ACC112 (cell line): ENCODE measurements around the gene DPPA3.
"Not testable (repeated sequence)": the region's sequence is repeated elsewhere in the genome, so short reads cannot be mapped to it uniquely, and the experiment has no call there.

Source experiments
- H2AFZ ChIP-seq: fragments of 200-600 bp; sonication (generic); one replicate; pipeline ENCODE4 v1.6.0; 2017; ENCODE audit warnings: antibody characterized with exemption, low read length; ENCODE audit not compliant: unreplicated experiment
- H3K27ac ChIP-seq: fragments of 200-600 bp; sonication (generic); 2 replicates; pipeline ENCODE4 v1.5.1; 2014; ENCODE audit warnings: low read depth, mild to moderate bottlenecking, antibody characterized with exemption, low read length, moderate library complexity
- H3K27me3 ChIP-seq: fragments of 200-600 bp; sonication (generic); 2 replicates; pipeline ENCODE4 v1.6.1; 2014; ENCODE audit warnings: mild to moderate bottlenecking, antibody characterized with exemption, low read length, moderate library complexity, mixed read lengths; ENCODE audit not compliant: insufficient read depth
- H3K36me3 ChIP-seq: fragments of 200-600 bp; sonication (generic); 2 replicates; pipeline ENCODE4 v1.6.1; 2016; ENCODE audit warnings: mild to moderate bottlenecking, antibody characterized with exemption, low read length, moderate library complexity, mixed read lengths; ENCODE audit not compliant: insufficient read depth
- H3K4me1 ChIP-seq: fragments of 200-600 bp; sonication (generic); one replicate; pipeline ENCODE4 v1.6.1; 2016; ENCODE audit warnings: low read length, mixed read lengths; ENCODE audit not compliant: insufficient read depth, unreplicated experiment, control insufficient read depth
- H3K4me3 ChIP-seq: fragments of 200-600 bp; sonication (generic); 2 replicates; pipeline ENCODE4 v1.5.1; 2014; ENCODE audit warnings: mild to moderate bottlenecking, low read depth, low read length
- H3K79me2 ChIP-seq: fragments of 200-600 bp; sonication (generic); one replicate; pipeline ENCODE4 v1.6.0; 2016; ENCODE audit warnings: low read length; ENCODE audit not compliant: control insufficient read depth, unreplicated experiment, insufficient read depth

Gene DPPA3

GRCh38 chr12:7730984-7731383 is 19.8 kb downstream of the DPPA3 start:
- H3K4me3 ChIP-seq, H3K4me1 ChIP-seq, H3K36me3 ChIP-seq, H2AFZ ChIP-seq, H3K27ac ChIP-seq, H3K79me2 ChIP-seq: not testable (repeated sequence)
- peaks cover 24% of the 10 kb centered on the region for H3K27me3 ChIP-seq

GRCh38 chr12:7731486-7731885 is 20.3 kb downstream of the DPPA3 start:
- H3K27me3 ChIP-seq = peaks cover 19% of the 10 kb centered on the region
- no peak overlapping the region for H2AFZ ChIP-seq
- no peak overlapping the region for H3K27ac ChIP-seq
- H3K4me1 ChIP-seq = no peaks in the 10 kb centered on the region
- H3K79me2 ChIP-seq = no peaks in the 10 kb centered on the region
- no peaks in the 10 kb centered on the region for H3K36me3 ChIP-seq
- H3K4me3 ChIP-seq = no peak overlapping the region

- no peaks in the 10 kb centered on the region for H3K36me3 ChIP-seq
- H3K27ac ChIP-seq = no peak overlapping the region
- no peaks in the 10 kb centered on the region for H3K4me1 ChIP-seq
- no peak overlapping the region for H3K4me3 ChIP-seq
- no peak overlapping the region for H2AFZ ChIP-seq
- H3K27me3 ChIP-seq = peaks cover 13% of the 10 kb centered on the region
- H3K79me2 ChIP-seq = no peaks in the 10 kb centered on the region
Observed at GRCh38 chr12:7732993-7733392, 21.8 kb downstream of the DPPA3 start.

GRCh38 chr12:7747246-7747645 is 36.0 kb downstream of the DPPA3 start, which contains the start of gene CLEC4C:
CLEC4C (minus strand) TSS chr12:7747375; CDS start chr12:7747348, 27 bp downstream.
- Histone ChIP-seq H3K27me3 (no peaks in the 10 kb centered on the region), H3K27ac (no peak within 1 kb of the TSS), H2AFZ (no peak within 1 kb of the TSS), H3K36me3 (no peaks in the 10 kb centered on the region), H3K79me2 (no peaks in the 10 kb centered on the region), H3K4me3 (no peak within 1 kb of the TSS), H3K4me1 (no peaks in the 10 kb centered on the region)

GRCh38 chr12:7748852-7749251 is 37.6 kb downstream of the DPPA3 start:
- no peaks in the 10 kb centered on the region for H3K36me3 ChIP-seq
- no peak overlapping the region for H3K4me3 ChIP-seq
- H3K27ac ChIP-seq = no peak overlapping the region
- H3K79me2 ChIP-seq = no peaks in the 10 kb centered on the region
- H3K27me3 ChIP-seq = no peaks in the 10 kb centered on the region
- no peak overlapping the region for H2AFZ ChIP-seq
- no peaks in the 10 kb centered on the region for H3K4me1 ChIP-seq

GRCh38 chr12:7749442-7749841 is 38.2 kb downstream of the DPPA3 start:
- H3K79me2 ChIP-seq = no peaks in the 10 kb centered on the region
- H3K27me3 ChIP-seq = no peaks in the 10 kb centered on the region
- no peaks in the 10 kb centered on the region for H3K4me1 ChIP-seq
- H3K36me3 ChIP-seq = no peaks in the 10 kb centered on the region
- no peak overlapping the region for H3K4me3 ChIP-seq
- H3K27ac ChIP-seq = no peak overlapping the region
- H2AFZ ChIP-seq = no peak overlapping the region

GRCh38 chr12:7750350-7750749 is 39.1 kb downstream of the DPPA3 start:
- Histone ChIP-seq H3K4me1 (no peaks in the 10 kb centered on the region), H3K4me3 (no peak overlapping the region), H2AFZ (no peak overlapping the region)

GRCh38 chr12:7751394-7751793 is 40.2 kb downstream of the DPPA3 start:
- Histone ChIP-seq H3K4me3 (no peak overlapping the region), H3K27ac (no peak overlapping the region)

More at GRCh38 chr12:7750350-7750749, 39.1 kb downstream of the DPPA3 start:
- H3K79me2 ChIP-seq = no peaks in the 10 kb centered on the region
- H3K27ac ChIP-seq = no peak overlapping the region
- H3K36me3 ChIP-seq = no peaks in the 10 kb centered on the region
- H3K27me3 ChIP-seq = no peaks in the 10 kb centered on the region

GRCh38 chr12:7751941-7752922 is 41.0 kb downstream of the DPPA3 start:
- H3K36me3 ChIP-seq, H3K27ac ChIP-seq, H3K79me2 ChIP-seq, H3K4me3 ChIP-seq, H3K27me3 ChIP-seq, H3K4me1 ChIP-seq, H2AFZ ChIP-seq: not testable (repeated sequence)

More at GRCh38 chr12:7751394-7751793, 40.2 kb downstream of the DPPA3 start:
- Histone ChIP-seq H3K36me3 (no peaks in the 10 kb centered on the region), H3K79me2 (no peaks in the 10 kb centered on the region), H3K4me1 (no peaks in the 10 kb centered on the region), H2AFZ (no peak overlapping the region), H3K27me3 (no peaks in the 10 kb centered on the region)

- H2AFZ ChIP-seq, H3K27me3 ChIP-seq: not testable (repeated sequence)
Observed at GRCh38 chr12:7755668-7756067, 44.4 kb downstream of the DPPA3 start.

GRCh38 chr12:7756993-7757392 is 45.8 kb downstream of the DPPA3 start:
- no peak overlapping the region for H2AFZ ChIP-seq
- H3K79me2 ChIP-seq = no peaks in the 10 kb centered on the region
- no peaks in the 10 kb centered on the region for H3K4me1 ChIP-seq
- H3K27me3 ChIP-seq = no peaks in the 10 kb centered on the region; the same call in 1 of the 2 replicates
- no peak overlapping the region for H3K27ac ChIP-seq
- H3K4me3 ChIP-seq = no peak overlapping the region
- H3K36me3 ChIP-seq = no peaks in the 10 kb centered on the region

More at GRCh38 chr12:7755668-7756067, 44.4 kb downstream of the DPPA3 start:
- not testable (repeated sequence) for H3K79me2 ChIP-seq, H3K4me1 ChIP-seq, H3K36me3 ChIP-seq, H3K4me3 ChIP-seq, H3K27ac ChIP-seq
